Esophagus (tissue), 2 donors: ENCODE measurements around the gene KY. TPM values are rescaled to one million over a fixed set of nuclear protein-coding genes. Genes with fewer than 3 reads are reported as not detected.

Source experiments
- H3K27ac ChIP-seq, 2 donors: one replicate each; pipeline ENCODE4 v1.5.1; 2013; ENCODE audit warnings: low read depth in 2 of 2, mild to moderate bottlenecking in 2 of 2, inconsistent platforms in 1 of 2, low read length in 1 of 2, moderate library complexity in 1 of 2
- H3K27me3 ChIP-seq, 2 donors: one replicate each; pipeline ENCODE4 v1.6.1; 2013; ENCODE audit warnings: low read length in 2 of 2, control low read depth in 1 of 2, mild to moderate bottlenecking in 1 of 2; ENCODE audit not compliant: insufficient read depth in 2 of 2, control insufficient read depth in 1 of 2
- H3K36me3 ChIP-seq, 2 donors: one replicate each; pipeline ENCODE4 v1.6.1; 2013; ENCODE audit warnings: low read length in 1 of 2; ENCODE audit not compliant: control insufficient read depth in 2 of 2, insufficient read depth in 2 of 2
- H3K4me1 ChIP-seq, 2 donors: one replicate each; pipeline ENCODE4 v1.6.1; 2013; ENCODE audit warnings: low read length in 1 of 2; ENCODE audit not compliant: control insufficient read depth in 2 of 2, insufficient read depth in 2 of 2
- H3K4me3 ChIP-seq, 2 donors: one replicate each; pipeline ENCODE4 v1.5.1; 2013; ENCODE audit warnings: low read length in 2 of 2, mild to moderate bottlenecking in 2 of 2, low read depth in 1 of 2, moderate library complexity in 1 of 2
- H3K9me3 ChIP-seq, 2 donors: one replicate each; pipeline ENCODE4 v1.6.1; 2013; ENCODE audit warnings: mild to moderate bottlenecking in 2 of 2, low read depth in 1 of 2, low read length in 1 of 2, moderate library complexity in 1 of 2; ENCODE audit not compliant: control insufficient read depth in 2 of 2, insufficient read depth in 1 of 2
- WGBS, 2 donors: extraction: QIAGEN DNeasy Blood & Tissue Kit; methylation state at CpG; one replicate each; pipeline ENCODE4 v1.1.7; 2013; 5-methylcytosine and 5-hydroxymethylcytosine counted together
- polyA plus RNA-seq, 2 donors: library from polyadenylated mRNA; stranded (reverse); fragments of 200-250 nt; gene quantifications; one replicate each; pipeline ENCODE4 v1.2.3, GENCODE V29; 2013
- donor health status: healthy with polysubstance abuse.
- donor health status: Bipolar disorder and iron deficiency.

KY gene, protein sequence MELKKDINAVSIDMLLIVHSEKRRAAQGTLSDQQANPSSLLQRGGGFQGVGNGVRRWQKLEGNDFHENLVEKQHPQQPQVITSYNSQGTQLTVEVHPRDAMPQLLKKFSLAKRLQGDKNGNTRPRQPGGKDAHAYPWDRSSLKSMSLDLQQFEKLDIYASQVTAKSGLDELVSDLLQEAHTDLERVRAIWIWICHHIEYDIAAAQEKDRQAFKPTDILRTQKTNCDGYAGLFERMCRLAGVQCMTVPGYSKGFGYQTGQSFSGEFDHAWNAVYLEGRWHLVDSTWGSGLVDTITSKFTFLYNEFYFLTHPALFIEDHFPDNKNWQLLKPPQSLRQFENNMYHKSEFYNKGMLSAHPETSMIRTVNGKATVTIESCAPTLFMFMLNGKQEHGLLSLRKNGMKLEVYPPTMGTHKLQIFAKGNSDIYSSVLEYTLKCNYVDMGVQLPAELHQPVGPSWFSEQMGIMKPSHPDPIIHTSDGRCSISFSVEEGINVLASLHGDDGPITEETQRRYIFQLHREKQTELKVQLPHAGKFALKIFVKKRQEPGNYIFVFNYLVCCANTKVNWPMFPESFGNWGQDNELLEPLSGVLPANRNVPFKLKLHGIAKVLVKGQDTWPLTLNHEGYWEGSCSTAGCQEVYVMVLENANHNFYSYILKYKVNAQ
- polyA plus RNA-seq = under 1 TPM; 0.02 to 0.08 TPM

DNA sequence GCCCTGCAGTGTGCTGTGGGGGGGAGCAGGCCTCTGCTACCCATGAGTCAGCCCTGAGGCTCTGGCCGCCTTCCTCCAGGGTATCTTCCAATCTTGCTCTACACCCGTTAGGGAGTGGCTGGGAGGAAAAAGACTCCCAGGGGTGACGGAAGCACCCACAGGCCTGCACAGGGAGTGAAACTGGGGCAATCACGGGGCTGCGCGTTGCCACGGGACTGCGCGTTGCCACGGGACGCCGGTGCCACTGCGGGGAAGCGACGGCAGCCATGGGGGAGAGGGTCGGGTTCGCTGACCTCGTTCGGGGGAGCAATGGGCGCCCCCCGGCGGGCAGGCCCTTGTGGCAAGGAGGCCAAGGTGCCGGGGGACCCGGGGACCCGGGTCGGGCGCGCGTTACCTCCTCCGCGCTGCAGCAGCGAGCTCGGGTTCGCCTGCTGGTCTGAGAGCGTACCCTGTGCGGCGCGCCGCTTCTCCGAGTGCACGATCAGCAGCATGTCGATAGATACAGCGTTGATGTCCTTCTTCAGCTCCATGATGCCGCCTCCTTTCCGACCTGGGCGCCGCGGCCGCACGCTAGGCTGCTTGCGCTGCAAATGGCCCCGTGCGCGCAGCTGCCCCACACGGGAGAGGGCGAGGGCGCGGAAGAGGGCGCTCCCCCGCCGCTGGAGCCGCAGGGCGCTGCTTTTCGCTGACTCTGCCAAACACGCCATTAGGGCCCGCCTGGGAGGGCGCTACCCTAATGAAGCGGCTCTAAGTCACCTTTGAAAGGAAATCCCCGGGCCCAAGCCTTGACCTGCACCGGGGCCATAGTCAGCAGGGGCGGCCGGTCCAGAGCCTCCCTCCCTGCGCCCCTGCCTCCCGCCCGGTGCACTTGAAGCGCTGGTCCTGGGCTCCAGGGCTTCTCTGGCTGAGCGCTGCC lies at the start of gene KY:
Gene KY (minus strand): TSS at position 592 of the 916 bp plus-strand sequence. CDS start 62 bp downstream, at position 530.
- H3K9me3 ChIP-seq = no peaks in the 10 kb centered on the region
- H3K4me1 ChIP-seq = peaks cover 0 to 9% of the 10 kb centered on the region in 2 donors
- peak within 1 kb of the TSS in 1 of 2 donors; percentile 66 for H3K27ac ChIP-seq
- peak within 1 kb of the TSS; percentile 25 to 30 for H3K4me3 ChIP-seq
- H3K27me3 ChIP-seq = no peaks in the 10 kb centered on the region
- 7 to 9% methylated on average over 73 to 77 of the region's 77 CpGs for WGBS, 2 donors
- no peaks in the 10 kb centered on the region for H3K36me3 ChIP-seq

DNA sequence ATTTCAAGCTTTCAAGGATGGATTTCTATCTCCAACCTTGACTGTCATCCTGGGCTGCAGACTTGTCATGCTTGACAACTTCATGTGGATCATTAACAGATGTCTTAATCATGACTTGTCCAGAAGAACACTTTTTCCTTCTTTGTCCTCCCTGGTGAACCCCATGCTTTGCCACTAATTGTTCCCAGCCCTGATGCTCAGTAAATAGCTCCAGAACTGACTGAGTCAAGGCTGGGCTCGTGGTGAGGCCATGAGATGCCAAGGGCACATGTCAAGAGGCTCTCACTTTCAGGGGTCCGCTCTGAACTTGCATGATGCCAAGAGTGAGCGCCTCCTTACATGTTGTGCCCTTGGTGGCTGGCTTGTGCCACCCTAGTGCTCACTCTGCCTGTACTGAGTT lies 48.9 kb upstream of the KY start:
- no peaks in the 10 kb centered on the region for H3K9me3 ChIP-seq
- H3K36me3 ChIP-seq = no peaks in the 10 kb centered on the region
- no peak overlapping the region for H3K27ac ChIP-seq
- no peaks in the 10 kb centered on the region for H3K27me3 ChIP-seq
- 77 to 87% methylated on average over 3 of the region's 3 CpGs for WGBS, 2 donors
- peaks cover 2 to 7% of the 10 kb centered on the region in 2 donors for H3K4me1 ChIP-seq
- H3K4me3 ChIP-seq = no peak overlapping the region

DNA sequence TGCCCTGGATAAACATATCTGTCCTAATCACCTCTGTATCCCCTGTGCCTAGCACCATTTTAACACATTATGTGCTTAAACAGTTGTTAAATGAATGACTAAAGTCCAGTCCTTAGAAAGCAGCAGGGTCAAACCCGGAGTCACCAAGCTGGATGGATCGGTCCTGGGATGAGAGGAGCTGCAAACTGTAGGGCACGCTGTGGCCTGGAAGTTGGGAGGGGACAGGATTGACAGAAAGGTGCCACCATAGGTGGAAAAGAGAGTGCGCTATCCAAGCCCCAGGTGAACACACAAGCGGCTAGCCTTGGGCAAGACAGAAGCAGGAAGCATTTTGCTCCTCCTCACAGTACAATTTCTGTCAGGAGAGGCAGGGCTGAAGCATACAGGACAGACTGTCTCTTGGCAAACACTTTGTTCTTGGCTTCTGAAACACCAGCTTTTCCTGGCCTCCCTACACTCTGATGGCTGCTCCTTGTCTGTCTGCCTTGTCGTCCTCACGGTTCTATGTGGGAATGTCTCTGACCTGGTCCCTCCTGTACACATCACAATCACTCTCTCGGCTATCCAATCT lies 48.4 kb upstream of the KY start:
- Histone ChIP-seq H3K27me3 (no peaks in the 10 kb centered on the region), H3K36me3 (no peaks in the 10 kb centered on the region), H3K4me3 (no peak overlapping the region), H3K27ac (no peak overlapping the region), H3K4me1 (peaks cover 0 to 7% of the 10 kb centered on the region in 2 donors), H3K9me3 (no peaks in the 10 kb centered on the region)
- 61 to 65% methylated on average over 8 of the region's 8 CpGs for WGBS, 2 donors

DNA sequence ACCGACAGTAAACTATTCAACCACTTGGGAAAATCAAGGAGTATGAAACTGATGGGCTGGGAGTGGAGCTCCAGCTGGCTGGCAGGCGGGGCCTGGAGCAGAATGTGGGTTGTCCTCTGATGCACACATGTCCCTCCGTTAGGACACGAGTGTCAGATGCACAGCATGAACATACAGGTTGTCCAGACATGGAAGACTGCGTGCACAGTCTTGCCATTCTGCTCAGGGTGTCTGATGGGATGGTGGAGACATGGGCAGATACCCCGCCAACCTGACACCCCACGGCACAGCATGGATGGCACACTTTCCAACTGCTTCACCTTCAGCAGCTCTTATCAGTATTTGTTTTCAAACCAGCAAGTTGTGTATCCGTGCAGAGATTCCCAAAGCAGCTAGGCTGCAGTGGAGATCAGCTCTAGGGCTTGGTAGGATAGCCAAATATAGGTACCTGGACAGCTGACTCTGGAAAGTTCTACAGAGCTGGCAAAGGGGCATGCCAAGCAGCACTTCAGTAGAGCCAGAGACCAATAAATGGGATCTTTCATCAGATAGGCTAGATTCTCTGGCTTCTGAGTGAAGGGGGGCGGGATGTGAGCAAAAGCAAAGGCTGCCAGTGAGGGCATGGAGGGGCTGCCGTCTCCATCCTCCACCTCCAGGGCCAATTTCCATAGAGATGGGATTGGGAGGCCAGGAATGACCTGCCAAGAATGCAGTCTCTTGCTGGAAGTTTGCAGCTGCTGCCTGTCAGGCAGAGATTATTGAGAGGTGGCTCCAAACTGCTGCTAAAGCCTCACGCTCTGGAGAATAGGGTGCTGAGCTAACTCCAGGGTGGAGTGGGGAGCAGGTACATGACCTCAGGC lies 47.2 kb upstream of the KY start:
- Histone ChIP-seq H3K36me3 (no peaks in the 10 kb centered on the region), H3K27ac (no peak overlapping the region), H3K4me1 (peaks cover 0 to 11% of the 10 kb centered on the region in 2 donors), H3K4me3 (no peak overlapping the region), H3K9me3 (no peaks in the 10 kb centered on the region), H3K27me3 (no peaks in the 10 kb centered on the region)
- 71 to 75% methylated on average over 11 of the region's 11 CpGs for WGBS, 2 donors

DNA sequence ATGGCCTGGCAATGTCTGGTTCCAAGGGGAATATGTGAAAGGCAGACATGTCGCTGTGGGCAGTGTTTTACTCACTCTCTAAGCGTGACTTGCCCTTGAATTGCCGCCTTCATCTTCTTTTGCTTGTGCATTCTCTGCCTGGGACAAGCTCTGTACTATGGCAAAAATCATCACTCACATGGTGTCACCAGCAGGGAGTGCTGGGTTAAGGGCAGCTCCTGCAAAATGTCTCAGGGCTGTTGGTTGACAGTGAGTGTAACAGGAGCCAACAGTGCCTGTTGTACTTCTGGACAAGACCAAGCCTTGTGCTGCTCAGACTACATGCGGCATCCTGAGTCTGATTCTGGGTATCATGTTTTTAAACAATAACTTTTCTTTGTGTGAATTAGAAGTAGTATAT lies 45.3 kb upstream of the KY start:
- Histone ChIP-seq H3K9me3 (no peaks in the 10 kb centered on the region), H3K27ac (no peak overlapping the region), H3K27me3 (no peaks in the 10 kb centered on the region), H3K4me3 (no peak overlapping the region), H3K36me3 (no peaks in the 10 kb centered on the region), H3K4me1 (peaks cover 0 to 11% of the 10 kb centered on the region in 2 donors)
- WGBS, 2 donors = 92 to 96% methylated on average over 4 of the region's 4 CpGs

DNA sequence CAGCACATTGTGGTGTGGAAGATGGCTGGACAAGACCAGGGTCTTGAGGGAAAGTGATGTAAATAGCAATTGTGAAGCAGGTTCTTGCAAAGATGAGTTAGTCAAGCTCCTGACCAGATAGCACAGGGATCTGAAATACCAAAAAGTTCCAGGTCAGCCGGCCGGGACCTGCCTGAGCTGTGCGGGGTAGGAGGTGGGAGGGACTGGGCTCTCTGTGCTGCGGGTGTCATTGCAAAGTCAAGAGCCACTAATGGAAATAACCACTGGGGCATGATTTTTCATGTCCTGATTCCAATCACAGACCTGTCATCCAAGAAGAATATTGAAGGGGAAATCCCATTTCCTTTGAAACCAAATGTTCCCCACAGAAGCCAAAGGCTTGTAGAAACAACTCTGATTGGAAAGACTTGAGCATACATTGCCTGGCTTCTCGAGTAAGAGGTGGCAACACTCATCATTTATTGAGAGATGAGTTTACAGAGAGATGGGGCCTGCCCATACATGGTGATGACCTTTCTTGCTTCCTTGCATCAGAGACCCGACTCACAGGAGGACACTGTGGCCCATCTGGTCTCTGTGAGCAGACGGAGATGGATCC lies 44.2 kb upstream of the KY start:
- Histone ChIP-seq H3K4me3 (no peak overlapping the region), H3K27me3 (no peaks in the 10 kb centered on the region), H3K4me1 (peaks cover 0 to 11% of the 10 kb centered on the region in 2 donors), H3K36me3 (no peaks in the 10 kb centered on the region), H3K9me3 (no peaks in the 10 kb centered on the region), H3K27ac (peak overlapping the region in 1 of 2 donors; percentile 6)
- WGBS, 2 donors = 39 to 44% methylated on average over 7 of the region's 7 CpGs

DNA sequence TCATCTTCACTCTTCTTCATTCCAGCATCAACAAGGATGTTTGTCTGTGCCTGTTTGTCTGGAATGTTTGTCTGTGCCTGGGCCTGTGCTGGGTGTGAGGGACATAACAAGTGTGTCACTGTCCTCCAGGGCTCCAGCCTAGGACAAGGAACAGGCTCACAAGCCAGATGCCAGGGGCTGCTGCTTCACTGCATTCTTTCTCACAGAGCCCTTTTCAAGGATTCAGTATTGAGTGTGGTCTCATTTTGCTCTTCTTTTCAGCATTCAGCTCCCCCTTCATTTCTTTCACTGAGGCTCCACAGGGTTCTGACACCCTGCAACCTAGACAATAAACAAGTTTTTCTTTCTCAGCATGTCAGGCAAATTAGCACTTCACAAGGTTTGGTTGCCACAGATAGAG lies 43.6 kb upstream of the KY start:
- H3K4me3 ChIP-seq = no peak overlapping the region
- no peaks in the 10 kb centered on the region for H3K9me3 ChIP-seq
- no peaks in the 10 kb centered on the region for H3K36me3 ChIP-seq
- peaks cover 0 to 9% of the 10 kb centered on the region in 2 donors for H3K4me1 ChIP-seq
- no peaks in the 10 kb centered on the region for H3K27me3 ChIP-seq
- H3K27ac ChIP-seq = peak overlapping the region in 1 of 2 donors; percentile 4

DNA sequence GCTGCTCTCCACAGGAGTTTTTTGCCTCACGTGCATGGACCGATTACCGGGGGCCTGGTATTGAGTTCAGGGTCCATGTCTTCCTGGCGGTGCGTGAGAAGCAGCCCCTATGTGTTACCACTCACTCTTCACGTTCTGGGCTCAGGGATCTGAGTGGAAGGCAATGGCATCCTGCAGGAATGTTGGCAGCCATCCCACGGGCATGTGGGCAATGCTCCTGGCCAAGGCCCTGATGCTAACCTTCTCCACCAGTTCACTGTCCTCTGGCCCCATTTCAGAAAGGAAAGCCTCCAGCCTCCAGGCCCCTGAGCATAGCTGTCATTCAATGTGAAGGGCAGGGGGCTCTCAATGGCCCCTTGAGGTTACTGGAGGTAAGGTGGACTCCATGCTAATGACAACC lies 43.0 kb upstream of the KY start:
- Histone ChIP-seq H3K27me3 (no peaks in the 10 kb centered on the region), H3K4me1 (peaks cover 0 to 8% of the 10 kb centered on the region in 2 donors), H3K9me3 (no peaks in the 10 kb centered on the region), H3K4me3 (no peak overlapping the region), H3K27ac (no peak overlapping the region), H3K36me3 (no peaks in the 10 kb centered on the region)
- WGBS, 2 donors = 65 to 74% methylated on average over 7 of the region's 7 CpGs
